ENCODE measurements around the gene NEK4. TPM values are rescaled to one million over a fixed set of nuclear protein-coding genes. Genes with fewer than 3 reads are reported as not detected.

Gene NEK4
- total RNA-seq, 1 donor from 2014 or later: 11.4 TPM

- Histone ChIP-seq H3K27ac (no peak overlapping the region), H3K36me3 (peaks cover 62 to 70% of the 10 kb centered on the region in 2 donors)
Measured at GRCh38 chr3:52660046-52660445, 110.7 kb downstream of the NEK4 start.

More at GRCh38 chr3:52660046-52660445, 110.7 kb downstream of the NEK4 start:
- no peak for TF ChIP-seq CTCF (IDR thresholded peaks at IDR 0.05)
- Histone ChIP-seq H3K4me3 (no peak overlapping the region), H3K27me3 (no peaks in the 10 kb centered on the region), H3K9me3 (no peaks in the 10 kb centered on the region), H3K4me1 (no peaks in the 10 kb centered on the region)
- intact Hi-C loops (cut with DNase I): no loop called here
- DNase-seq (ENCODE audit: low spot score in 2 of 2): no peak

Other genes with a start within 250 kb of the NEK4 start
- 95.5 TPM for gene NT5DC2, start 237.1 kb downstream of the NEK4 start, total RNA-seq
- gene UQCC5, start 234.3 kb downstream of the NEK4 start, total RNA-seq: not detected
- 36.7 TPM for gene PBRM1, start 85.0 kb downstream of the NEK4 start, total RNA-seq
- gene GNL3, start 84.9 kb downstream of the NEK4 start, total RNA-seq: 50.4 TPM
- 38.3 TPM for gene GLT8D1, start 65.1 kb downstream of the NEK4 start, total RNA-seq
- gene SPCS1, start 64.8 kb downstream of the NEK4 start, total RNA-seq: 170 TPM
- 2.0 TPM for gene ITIH1, start 6.7 kb upstream of the NEK4 start, total RNA-seq
- gene ITIH3, start 23.9 kb upstream of the NEK4 start, total RNA-seq: 38.3 TPM
- gene ITIH4, start 59.7 kb upstream of the NEK4 start, total RNA-seq: 9.8 TPM
- gene MUSTN1, start 64.1 kb upstream of the NEK4 start, total RNA-seq: 132 TPM
- 18.9 TPM for gene STIMATE, start 126.6 kb upstream of the NEK4 start, total RNA-seq

Measured in ascending aorta (tissue), 2 donors.